ENCODE data around the gene PTGER1. TPM values are rescaled to one million over a fixed set of nuclear protein-coding genes. Genes with fewer than 3 reads are reported as not detected.
A peak's percentile ranks its signal among the peaks of the same experiment; 100 is the strongest.

Gene PTGER1
- total RNA-seq, 2 donors from 2014 or later = 3.6 TPM; not detected in 1

DNA sequence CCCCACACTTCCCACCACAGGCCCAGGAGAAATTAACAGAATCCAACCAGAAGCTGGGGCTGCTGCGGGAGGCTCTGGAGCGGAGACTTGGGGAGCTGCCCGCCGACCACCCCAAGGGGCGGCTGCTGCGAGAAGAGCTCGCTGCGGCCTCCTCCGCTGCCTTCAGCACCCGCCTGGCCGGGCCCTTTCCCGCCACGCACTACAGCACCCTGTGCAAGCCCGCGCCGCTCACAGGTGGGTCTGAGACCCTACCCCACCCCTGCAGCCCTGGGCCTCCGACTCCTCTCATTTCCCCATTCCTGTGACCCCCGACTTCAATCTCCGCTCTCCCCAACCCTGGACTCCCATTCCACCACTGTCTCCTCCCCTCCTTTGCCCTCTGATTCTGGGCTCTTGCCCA lies 24.3 kb downstream of the PTGER1 start:
- no peak for DNase-seq
- 96 to 100% methylated on average over 9 to 15 of the region's 19 CpGs for WGBS, 2 donors
- intact Hi-C loops (cut with DNase I) = no loop called here
- Histone ChIP-seq H3K4me1 (no peaks in the 10 kb centered on the region), H3K36me3 (replicated peaks in 1 of 2; ENCODE audit: insufficient read depth in 1 of 2, low read depth in 2 of 2) (peaks cover 0 to 29% of the 10 kb centered on the region in 2 donors), H3K4me3 (no peak overlapping the region), H3K9me3 (no peaks in the 10 kb centered on the region), H3K27ac (no peak overlapping the region), H3K27me3 (no peaks in the 10 kb centered on the region)
- ATAC-seq = no peak
- TF ChIP-seq, protein P1, sequence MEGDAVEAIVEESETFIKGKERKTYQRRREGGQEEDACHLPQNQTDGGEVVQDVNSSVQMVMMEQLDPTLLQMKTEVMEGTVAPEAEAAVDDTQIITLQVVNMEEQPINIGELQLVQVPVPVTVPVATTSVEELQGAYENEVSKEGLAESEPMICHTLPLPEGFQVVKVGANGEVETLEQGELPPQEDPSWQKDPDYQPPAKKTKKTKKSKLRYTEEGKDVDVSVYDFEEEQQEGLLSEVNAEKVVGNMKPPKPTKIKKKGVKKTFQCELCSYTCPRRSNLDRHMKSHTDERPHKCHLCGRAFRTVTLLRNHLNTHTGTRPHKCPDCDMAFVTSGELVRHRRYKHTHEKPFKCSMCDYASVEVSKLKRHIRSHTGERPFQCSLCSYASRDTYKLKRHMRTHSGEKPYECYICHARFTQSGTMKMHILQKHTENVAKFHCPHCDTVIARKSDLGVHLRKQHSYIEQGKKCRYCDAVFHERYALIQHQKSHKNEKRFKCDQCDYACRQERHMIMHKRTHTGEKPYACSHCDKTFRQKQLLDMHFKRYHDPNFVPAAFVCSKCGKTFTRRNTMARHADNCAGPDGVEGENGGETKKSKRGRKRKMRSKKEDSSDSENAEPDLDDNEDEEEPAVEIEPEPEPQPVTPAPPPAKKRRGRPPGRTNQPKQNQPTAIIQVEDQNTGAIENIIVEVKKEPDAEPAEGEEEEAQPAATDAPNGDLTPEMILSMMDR (IDR thresholded peaks at IDR 0.05) = no peak
- TF ChIP-seq POLR2A (IDR thresholded peaks at IDR 0.05) = no peak

- no peaks in the 10 kb centered on the region for H3K27me3 ChIP-seq
- no peak for TF ChIP-seq POLR2A (IDR thresholded peaks at IDR 0.05)
- H3K36me3 ChIP-seq (replicated peaks in 1 of 2; ENCODE audit: insufficient read depth in 1 of 2, low read depth in 2 of 2) = peaks cover 0 to 30% of the 10 kb centered on the region in 2 donors
- H3K4me1 ChIP-seq = no peaks in the 10 kb centered on the region
- H3K9me3 ChIP-seq = no peaks in the 10 kb centered on the region
- intact Hi-C loops (cut with DNase I) = no loop called here
- WGBS, 2 donors = 86 to 87% methylated on average over 23 to 30 of the region's 30 CpGs
- no peak for DNase-seq
- H3K27ac ChIP-seq = no peak overlapping the region
- ATAC-seq = no peak
- no peak overlapping the region for H3K4me3 ChIP-seq
Measured at GRCh38 chr19:14450168-14450874, 24.8 kb downstream of the PTGER1 start.

- Histone ChIP-seq H3K9me3 (no peaks in the 10 kb centered on the region), H3K4me1 (no peaks in the 10 kb centered on the region), H3K36me3 (replicated peaks in 1 of 2; ENCODE audit: insufficient read depth in 1 of 2, low read depth in 2 of 2) (peaks cover 0 to 32% of the 10 kb centered on the region in 2 donors), H3K27ac (no peak overlapping the region), H3K4me3 (no peak overlapping the region), H3K27me3 (no peaks in the 10 kb centered on the region)
- DNase-seq = no peak
- intact Hi-C loops (cut with DNase I) = no loop called here
- ATAC-seq = no peak
- 80 to 94% methylated on average over 6 of the region's 6 CpGs for WGBS, 2 donors
- TF ChIP-seq POLR2A (IDR thresholded peaks at IDR 0.05) = no peak
- TF ChIP-seq, protein P1 (IDR thresholded peaks at IDR 0.05) = no peak
Measured at GRCh38 chr19:14449321-14449720, 25.8 kb downstream of the PTGER1 start.

DNA sequence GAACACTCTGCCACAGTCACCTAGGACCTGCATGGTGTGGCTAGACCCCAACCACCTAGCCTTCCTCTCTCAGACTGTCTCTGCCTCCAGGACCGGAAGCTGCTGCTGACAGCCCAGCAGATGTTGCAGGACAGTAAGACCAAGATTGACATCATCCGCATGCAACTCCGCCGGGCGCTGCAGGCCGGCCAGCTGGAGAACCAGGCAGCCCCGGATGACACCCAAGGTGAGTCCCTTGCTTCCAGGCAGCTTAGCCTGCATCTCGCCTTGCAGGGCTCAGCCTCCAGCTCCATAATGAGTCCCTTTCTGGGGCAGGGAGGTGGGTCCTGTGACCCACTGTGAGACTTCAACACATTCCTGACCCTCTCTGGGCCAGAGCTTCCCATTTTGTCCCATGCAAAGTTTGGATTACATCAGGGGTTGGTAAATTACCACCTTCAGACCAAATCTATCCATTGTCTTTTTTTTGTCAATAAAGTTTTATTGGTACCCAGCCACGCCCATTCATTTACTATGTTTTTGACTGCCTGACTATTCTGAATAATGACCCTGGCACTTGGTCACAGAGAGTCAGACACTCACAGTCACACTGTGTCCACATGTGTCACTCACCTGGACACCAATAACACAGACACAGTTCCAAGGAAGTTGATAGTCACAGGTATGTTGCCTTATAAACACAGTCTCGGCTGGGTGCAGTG lies 28.7 kb downstream of the PTGER1 start:
- Histone ChIP-seq H3K4me3 (no peak overlapping the region), H3K27ac (no peak overlapping the region), H3K4me1 (no peaks in the 10 kb centered on the region), H3K9me3 (no peaks in the 10 kb centered on the region), H3K27me3 (no peaks in the 10 kb centered on the region), H3K36me3 (replicated peaks in 1 of 2; ENCODE audit: insufficient read depth in 1 of 2, low read depth in 2 of 2) (peaks cover 0 to 45% of the 10 kb centered on the region in 2 donors)
- DNase-seq (no peak), ATAC-seq (no peak)
- intact Hi-C loops (cut with DNase I) = no loop called here
- TF ChIP-seq POLR2A (IDR thresholded peaks at IDR 0.05) = no peak
- TF ChIP-seq, protein P1 (IDR thresholded peaks at IDR 0.05) = no peak
- WGBS, 2 donors = 90 to 96% methylated on average over 2 to 10 of the region's 10 CpGs

GRCh38 chr19:14443632-14444216 lies 31.4 kb downstream of the PTGER1 start:
- WGBS, 2 donors = 90 to 93% methylated on average over 9 to 13 of the region's 14 CpGs
- intact Hi-C loops (cut with DNase I) = no loop called here
- peaks cover 0 to 39% of the 10 kb centered on the region in 2 donors for H3K36me3 ChIP-seq (replicated peaks in 1 of 2; ENCODE audit: insufficient read depth in 1 of 2, low read depth in 2 of 2)

More at GRCh38 chr19:14443632-14444216, 31.4 kb downstream of the PTGER1 start:
- ATAC-seq = no peak
- Histone ChIP-seq H3K27ac (no peak overlapping the region), H3K27me3 (no peaks in the 10 kb centered on the region), H3K4me3 (no peak overlapping the region), H3K9me3 (no peaks in the 10 kb centered on the region), H3K4me1 (no peaks in the 10 kb centered on the region)
- TF ChIP-seq POLR2A (IDR thresholded peaks at IDR 0.05) = no peak
- TF ChIP-seq, protein P1 (IDR thresholded peaks at IDR 0.05) = peak in 1 of 7 experiments; percentile 30
- no peak for DNase-seq
